G401.6 (cell line): Measurements from ENCODE around the gene TMEM8B.
A peak's percentile ranks its signal among the peaks of the same experiment; 100 is the strongest.
"Not testable (repeated sequence)": the region's sequence is repeated elsewhere in the genome, so short reads cannot be mapped to it uniquely, and the experiment has no call there.

ENCODE experiments used
- FAIRE-seq: peaks from 2 replicates; lab custom pipeline; 2012; peaks lifted over from hg19 to GRCh38; lab: Jason Lieb, UNC

TMEM8B gene

DNA sequence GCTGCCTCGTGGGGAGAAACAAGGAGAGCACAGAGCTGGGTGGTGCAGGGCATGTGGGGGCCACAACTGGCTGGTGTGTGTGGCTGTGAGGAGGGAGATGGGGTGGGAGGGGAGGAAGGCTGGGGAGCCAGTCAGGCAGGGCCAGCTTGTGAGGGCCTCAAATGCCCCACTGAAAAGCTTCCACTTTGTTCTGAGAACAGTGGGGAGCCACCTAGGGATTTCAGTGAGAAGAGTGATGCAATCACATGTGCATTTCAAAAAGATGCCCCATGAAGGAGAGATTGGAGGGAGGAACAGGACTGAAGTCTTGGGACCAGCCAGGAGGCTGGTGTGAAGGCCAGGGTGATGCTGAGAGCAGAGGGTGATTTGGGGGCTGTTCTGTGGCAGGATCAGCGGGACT is 39.9 kb downstream of the TMEM8B start:
- FAIRE-seq = no peak

DNA sequence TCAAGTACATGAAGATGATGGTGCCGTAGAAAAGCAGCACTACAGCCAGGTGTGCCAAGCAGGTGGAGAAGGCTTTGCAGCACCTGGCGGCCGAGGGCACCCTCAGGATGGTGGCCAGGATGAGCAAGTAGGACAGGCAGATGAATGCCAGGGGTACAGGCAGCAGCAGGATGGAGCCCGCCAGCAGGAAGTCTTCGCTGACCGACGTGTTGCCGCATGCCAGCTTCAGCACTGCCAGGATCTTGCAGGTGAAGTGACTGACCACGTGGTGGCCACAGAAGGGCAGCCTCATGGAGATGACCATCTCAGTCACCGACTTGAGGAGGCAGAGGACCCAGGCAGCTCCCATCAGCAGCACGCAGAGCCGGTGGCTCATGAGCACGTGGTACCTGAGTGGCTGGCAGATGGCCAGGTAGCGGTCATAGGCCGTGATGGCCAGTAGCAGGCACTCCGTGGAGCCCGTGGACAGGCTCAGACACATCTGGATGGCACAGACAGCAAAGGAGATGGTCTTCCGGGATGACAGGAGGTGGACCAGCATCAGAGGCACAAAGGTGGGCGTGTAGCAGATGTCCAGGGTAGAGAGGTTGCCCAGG is 40.7 kb downstream of the TMEM8B start:
- no peak for FAIRE-seq

DNA sequence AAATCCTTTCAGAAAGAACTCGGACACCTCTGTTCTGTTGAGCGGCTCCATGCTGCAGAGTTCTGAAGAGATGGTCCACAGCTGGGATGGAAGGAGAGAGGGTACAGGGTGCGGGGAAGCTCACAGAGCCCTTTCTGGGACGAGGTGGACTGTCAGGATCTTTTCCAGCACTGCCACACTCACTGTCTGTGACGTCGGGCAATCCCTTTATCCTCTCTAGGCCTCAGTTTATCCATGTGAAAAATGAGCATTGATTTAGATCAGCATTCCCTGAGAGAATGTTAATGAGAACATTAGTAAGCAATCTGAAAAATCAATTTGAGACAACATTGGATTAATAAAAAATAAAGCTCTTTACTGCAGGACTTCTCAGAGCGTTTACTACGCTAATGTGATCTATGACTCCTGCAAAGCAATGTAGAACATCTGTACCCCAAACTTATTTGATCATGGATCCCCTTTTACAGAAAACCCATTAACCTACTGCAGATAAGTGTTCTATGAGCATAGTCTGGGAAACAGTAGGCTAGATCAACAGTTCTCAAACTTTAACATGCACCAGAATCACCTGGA is 41.4 kb downstream of the TMEM8B start, which contains the start of gene OR13J1:
Gene OR13J1, minus strand, starts transcription at position 51 of the 573 bp plus-strand sequence. Its CDS starts 0 bp downstream, at position 51.
- no peak for FAIRE-seq

DNA sequence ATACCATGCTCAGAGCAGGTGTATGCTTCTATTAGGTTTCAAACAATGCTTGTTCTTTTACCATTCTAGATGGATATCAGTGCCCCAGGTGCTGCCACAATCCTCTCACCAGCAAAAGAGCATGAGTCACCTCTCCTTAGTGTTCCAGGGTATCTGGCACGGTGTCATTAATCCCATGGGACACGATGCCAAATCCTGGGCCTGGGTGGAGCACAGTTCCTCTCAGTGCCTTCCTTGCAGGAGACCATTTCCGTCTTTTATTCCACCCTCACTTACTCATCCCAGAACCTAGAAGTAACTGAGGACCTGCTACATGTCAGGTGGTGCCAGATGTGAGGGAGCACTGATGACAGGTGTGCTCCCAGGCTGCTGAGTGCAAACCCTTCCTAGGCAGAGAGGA is 42.5 kb downstream of the TMEM8B start:
- no peak for FAIRE-seq

- no peak for FAIRE-seq
These were observed 43.5 kb downstream of the TMEM8B start for GRCh38 chr9:35872505-35872904.

DNA sequence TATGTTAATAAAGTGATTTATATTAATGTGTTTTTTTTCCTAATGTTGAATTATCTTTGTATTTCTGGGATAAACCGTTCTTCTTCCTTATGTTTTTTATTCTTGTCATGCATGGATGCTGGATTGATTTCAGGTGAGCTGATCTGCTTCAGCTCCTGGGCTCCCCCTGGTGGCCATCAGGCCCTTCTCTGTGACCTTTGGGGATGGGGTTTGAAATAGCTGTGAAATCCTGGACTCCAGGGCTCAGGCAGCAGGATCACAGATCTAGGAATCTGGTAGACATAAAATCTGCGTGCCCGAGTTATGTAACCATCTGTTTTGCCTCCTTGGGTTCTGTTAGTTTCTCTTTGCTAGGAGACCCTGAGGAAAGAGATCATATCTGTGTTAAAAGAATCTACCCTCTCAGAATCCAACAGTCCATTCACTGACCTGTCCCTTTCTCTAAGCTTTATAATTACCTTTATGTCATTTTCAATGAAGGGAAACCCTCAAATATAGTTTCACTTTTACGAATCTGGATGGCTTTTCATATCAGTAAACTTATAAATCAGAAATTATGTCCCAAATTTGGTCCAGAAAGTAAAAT is 53.3 kb downstream of the TMEM8B start:
- peak; percentile 94 for FAIRE-seq

- FAIRE-seq = no peak
These were observed 54.0 kb downstream of the TMEM8B start for GRCh38 chr9:35882996-35883395.

- FAIRE-seq = not testable (repeated sequence)
These were observed 55.9 kb downstream of the TMEM8B start for GRCh38 chr9:35884908-35885307.

GRCh38 chr9:35891646-35892045 is 62.6 kb downstream of the TMEM8B start:
- FAIRE-seq = no peak

DNA sequence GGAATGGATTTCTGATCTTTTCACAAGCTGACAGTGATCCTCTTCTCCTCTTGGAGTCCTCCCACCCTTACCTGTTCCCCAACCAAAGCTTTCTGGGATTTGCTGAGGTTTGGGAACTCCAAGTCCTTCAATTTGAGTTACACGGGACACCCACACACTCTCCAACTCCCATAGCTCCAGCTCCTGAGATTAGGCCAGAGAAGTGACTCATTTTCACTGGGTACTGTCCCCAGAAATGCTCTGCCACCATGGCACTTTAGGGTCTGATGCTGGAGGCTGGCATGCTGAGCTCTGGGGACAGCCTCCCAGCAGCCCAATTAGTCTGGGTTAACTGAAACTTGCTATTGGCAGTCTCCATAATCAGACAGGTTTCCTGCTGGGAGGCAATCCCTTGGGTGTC is 63.0 kb downstream of the TMEM8B start:
- FAIRE-seq = no peak

GRCh38 chr9:35896570-35896969 is 67.5 kb downstream of the TMEM8B start:
- no peak for FAIRE-seq

DNA sequence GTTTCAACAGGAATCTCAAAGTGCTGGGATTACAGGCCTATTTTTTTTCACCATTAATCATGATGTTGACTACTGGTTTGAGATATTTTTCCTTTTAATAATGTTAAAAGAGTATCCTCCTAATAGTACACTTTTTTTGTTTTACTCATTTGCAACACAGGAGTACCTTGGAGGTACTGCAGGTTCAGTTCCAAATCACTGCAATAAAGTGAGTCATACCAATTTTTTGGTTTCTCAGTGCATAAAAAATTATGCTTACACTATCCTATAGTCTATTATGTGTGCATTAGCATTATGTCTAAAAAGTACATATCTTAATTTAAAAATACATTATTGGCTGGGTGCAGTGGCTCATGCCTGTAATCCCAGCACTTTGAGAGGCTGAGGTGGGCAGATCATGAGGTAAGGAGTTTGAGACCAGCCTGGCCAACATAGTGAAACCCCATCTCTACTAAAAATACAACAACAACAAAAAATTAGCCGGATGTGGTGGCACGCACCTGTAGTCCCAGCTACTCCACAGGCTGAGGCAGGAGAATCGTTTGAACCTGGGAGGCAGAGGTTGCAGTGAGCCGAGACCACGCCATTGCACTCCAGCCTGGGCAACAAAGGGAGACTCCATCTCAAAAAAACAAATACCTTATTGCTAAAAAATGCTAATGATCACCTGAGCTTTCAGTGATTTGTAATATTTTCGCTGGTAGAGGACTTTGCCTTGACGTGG is 68.5 kb downstream of the TMEM8B start:
- FAIRE-seq = not testable (repeated sequence)

DNA sequence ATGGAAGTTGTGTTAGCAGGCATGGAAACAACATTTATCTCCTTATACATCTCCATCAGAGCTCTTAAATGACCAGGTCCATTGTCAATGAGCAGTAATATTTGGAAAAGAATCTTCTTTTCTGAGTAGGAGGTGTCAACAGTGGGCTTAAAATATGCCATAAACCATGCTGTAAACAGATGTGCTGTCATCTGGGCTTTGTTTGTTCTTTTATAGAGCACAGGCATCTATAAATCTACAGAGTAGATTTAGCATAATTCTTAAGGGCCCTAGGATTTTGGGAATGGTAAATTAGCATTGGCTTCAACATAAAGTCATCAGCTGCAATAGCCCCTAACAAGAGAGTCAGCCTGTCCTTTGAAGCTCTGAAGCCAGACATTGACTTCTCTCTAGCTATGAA is 69.3 kb downstream of the TMEM8B start:
- FAIRE-seq = no peak

- no peak for FAIRE-seq
These were observed 70.0 kb downstream of the TMEM8B start for GRCh38 chr9:35899021-35899420.

- FAIRE-seq = peak; percentile 91
These were observed 74.0 kb downstream of the TMEM8B start for GRCh38 chr9:35903049-35903448.

GRCh38 chr9:35904338-35904737 is 75.3 kb downstream of the TMEM8B start:
- no peak for FAIRE-seq

DNA sequence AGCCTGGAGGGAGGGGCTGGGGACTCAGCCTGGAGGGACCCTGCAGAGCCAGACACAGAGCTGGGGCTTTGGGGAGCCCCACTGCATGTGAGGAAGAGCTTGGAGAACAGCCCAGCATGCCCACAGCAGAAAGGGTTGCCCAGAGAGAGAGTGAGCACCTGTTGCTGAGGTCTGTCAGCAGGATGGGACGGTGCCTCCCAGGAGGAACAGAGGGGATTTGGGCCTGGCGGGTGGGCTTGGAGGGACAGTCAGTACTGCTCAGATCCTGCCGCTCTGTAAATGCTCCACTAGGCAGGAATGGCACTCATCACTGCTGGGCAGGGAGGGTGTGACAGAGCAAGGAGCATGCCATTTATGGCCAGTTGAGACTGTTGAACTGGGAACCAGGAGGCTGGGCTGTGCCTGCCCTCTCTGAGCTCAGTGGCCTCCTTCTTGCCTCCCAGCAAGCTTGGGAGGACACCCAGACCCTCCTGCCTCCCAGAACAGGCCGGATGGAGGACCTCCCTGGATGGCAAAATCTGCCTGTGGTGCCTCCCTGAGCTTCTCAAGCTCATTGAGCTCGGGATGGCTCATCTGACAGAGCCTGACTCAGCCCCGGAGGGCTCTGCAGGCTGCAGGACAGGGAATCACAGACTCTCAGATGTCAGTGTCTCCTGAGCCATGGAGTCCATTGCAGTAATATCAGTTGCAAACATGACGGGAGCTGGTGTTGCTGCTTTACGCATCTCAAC is 76.2 kb downstream of the TMEM8B start:
- FAIRE-seq = no peak

DNA sequence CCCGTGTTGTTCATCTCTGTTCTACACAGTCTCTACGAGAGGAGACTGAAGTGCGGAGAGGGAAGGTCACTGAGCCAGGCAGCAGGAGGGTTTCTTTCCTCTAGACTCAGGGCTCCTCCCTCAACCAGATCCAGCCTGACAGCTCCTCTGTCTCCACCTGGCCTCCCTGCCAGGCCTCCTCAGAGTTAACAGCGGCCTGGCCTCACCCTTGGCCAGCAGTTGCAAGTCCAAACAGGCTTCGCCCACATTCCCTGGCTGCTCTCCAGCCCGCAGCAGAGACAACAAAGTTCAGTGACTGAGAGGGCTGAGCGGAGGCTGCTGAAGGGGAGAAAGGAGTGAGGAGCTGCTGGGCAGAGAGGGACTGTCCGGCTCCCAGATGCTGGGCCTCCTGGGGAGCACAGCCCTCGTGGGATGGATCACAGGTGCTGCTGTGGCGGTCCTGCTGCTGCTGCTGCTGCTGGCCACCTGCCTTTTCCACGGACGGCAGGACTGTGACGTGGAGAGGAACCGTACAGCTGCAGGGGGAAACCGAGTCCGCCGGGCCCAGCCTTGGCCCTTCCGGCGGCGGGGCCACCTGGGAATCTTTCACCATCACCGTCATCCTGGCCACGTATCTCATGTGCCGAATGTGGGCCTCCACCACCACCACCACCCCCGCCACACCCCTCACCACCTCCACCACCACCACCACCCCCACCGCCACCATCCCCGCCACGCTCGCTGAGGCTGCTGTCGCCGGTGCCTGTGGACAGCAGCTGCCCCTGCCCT is 77.1 kb downstream of the TMEM8B start, which contains the start of gene HRCT1:
Gene HRCT1, plus strand, starts transcription at position 291 of the 768 bp plus-strand sequence. Its CDS starts 86 bp downstream, at position 377.
- FAIRE-seq = no peak

DNA sequence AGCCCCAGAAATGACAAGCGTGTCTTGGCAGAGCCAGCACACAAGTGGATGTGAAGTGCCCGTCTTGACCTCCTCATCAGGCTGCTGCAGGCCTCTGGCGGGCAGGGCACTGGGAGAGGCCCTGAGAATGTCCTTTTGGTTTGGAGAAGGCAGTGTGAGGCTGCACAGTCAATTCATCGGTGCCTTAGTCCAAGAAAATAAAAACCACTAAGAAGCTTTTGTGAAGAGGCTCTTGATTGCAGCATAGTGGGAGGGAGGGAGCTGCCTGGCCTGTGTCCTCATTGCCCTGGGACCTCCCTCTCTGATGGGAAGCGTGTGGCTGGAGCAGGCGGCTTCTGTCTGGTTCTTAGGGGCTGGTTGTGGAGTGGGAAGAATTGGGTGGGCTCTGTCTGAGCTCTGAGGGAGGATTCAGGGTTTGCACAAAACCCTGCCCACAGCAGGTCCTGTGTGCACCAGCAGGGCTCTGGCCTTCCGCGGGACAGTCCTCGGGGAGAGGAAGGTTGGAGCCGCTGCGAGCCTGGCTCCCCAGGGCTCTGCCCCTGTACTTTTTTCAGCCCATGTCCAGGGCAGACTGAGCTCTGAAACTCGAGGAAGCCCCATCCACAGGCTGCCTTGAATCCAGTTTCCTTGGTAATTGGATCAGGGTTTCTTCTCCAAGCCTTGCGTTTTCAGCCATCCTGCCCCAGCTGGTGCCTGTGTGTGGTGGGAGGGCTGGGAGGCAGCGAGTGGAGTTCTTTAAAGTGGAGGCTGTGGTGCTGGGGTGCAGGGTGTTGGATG is 78.1 kb downstream of the TMEM8B start:
- no peak for FAIRE-seq

GRCh38 chr9:35907711-35908503 is 78.9 kb downstream of the TMEM8B start:
- FAIRE-seq = no peak
